ENCODE measurements around the gene FRMPD1. TPM values are rescaled to one million over a fixed set of nuclear protein-coding genes. Genes with fewer than 3 reads are reported as not detected.

The FRMPD1 gene
- total RNA-seq, 1 experiment from 2014 or later, result not detected

DNA sequence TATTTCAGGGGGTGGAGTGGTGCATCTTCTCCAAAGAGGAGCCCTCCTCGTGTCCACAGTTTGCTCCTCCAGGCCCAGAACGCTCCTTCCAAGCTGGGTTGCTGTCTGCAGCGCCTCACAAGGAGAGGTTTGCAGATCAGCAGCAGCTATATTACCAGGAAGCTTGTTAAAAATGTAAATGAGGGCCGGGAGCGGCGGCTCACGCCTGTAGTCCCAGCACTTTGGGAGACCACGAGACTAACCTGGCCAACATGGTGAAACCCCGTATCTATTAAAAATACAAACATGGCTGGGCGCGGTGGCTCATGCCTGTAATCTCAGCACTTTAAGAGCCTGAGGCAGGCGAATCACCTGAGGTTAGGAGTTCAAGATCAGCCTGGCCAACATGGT is 25.0 kb upstream of the FRMPD1 start:
- Histone ChIP-seq H3F3A (ENCODE audit: insufficient read depth, low read depth) (no peaks in the 10 kb centered on the region), H3K36me3 (ENCODE audit: low read depth) (no peaks in the 10 kb centered on the region), H3K4me1 (replicated peaks; ENCODE audit: insufficient read depth) (no peaks in the 10 kb centered on the region), H3K4me3 (no peak overlapping the region), H3K9me2 (ENCODE audit: insufficient read depth) (no peaks in the 10 kb centered on the region), H3K4me2 (no peak overlapping the region), H3K27me3 (ENCODE audit: insufficient read depth, low read depth) (no peaks in the 10 kb centered on the region), H3K27ac (no peak overlapping the region), H2AFZ (no peak overlapping the region), H3K79me2 (ENCODE audit: low read depth) (no peaks in the 10 kb centered on the region), H3K9me3 (ENCODE audit: insufficient read depth, low read depth) (no peaks in the 10 kb centered on the region), H4K20me1 (ENCODE audit: insufficient read depth) (no peaks in the 10 kb centered on the region)
- no peak for DNase-seq
- intact Hi-C loops (cut with micrococcal nuclease; ENCODE audit: unreplicated experiment), result no loop called here
- ChIA-PET CTCF (no interaction called here), POLR2A (ENCODE audit: unreplicated experiment) (interaction anchor here (0.6 kb wide), 1 partner anchor 331 kb away, joined by 7 read pairs; no protein-coding TSS in a partner anchor)
- no TSS peak for BruUV-seq (replicated peaks)
- TF ChIP-seq EZH2 (IDR thresholded peaks at IDR 0.05; ENCODE audit: low read depth), result no peak
- TF ChIP-seq, protein P1, sequence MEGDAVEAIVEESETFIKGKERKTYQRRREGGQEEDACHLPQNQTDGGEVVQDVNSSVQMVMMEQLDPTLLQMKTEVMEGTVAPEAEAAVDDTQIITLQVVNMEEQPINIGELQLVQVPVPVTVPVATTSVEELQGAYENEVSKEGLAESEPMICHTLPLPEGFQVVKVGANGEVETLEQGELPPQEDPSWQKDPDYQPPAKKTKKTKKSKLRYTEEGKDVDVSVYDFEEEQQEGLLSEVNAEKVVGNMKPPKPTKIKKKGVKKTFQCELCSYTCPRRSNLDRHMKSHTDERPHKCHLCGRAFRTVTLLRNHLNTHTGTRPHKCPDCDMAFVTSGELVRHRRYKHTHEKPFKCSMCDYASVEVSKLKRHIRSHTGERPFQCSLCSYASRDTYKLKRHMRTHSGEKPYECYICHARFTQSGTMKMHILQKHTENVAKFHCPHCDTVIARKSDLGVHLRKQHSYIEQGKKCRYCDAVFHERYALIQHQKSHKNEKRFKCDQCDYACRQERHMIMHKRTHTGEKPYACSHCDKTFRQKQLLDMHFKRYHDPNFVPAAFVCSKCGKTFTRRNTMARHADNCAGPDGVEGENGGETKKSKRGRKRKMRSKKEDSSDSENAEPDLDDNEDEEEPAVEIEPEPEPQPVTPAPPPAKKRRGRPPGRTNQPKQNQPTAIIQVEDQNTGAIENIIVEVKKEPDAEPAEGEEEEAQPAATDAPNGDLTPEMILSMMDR (conservative IDR thresholded peaks at IDR 0.05), result no peak

DNA sequence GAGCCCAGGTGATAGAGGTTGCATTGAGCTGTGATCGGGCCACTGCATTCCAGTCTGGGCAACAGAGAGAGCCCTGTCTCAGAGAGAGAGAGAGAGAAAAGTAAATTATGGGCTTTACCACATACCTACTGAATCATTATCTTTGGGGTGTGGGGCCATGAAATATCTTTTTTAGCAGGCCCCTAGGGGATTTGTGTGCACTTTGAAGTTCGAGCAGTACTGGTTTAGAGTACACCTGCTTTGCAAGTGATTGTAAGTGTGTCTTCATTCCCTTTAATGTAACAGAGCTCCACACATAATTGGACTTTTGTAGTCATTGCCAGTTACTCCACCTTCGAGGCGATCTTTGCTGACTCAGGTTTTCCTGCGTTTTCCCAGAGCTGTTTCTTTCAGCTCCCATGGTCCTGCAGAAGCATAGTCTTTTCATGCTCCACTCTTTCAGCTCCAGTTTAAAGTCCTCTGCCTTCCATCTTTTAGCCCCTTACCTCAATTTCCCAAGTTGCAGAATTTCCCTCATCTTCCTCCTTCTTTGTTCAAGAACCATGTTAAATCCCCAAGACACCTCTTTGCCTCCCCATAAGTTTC is 24.0 kb upstream of the FRMPD1 start:
- H3K27me3 ChIP-seq (ENCODE audit: insufficient read depth, low read depth), result no peaks in the 10 kb centered on the region
- no peaks in the 10 kb centered on the region for H3K36me3 ChIP-seq (ENCODE audit: low read depth)
- ChIA-PET CTCF (no interaction called here), POLR2A (ENCODE audit: unreplicated experiment) (no interaction called here)
- TF ChIP-seq, protein P1 (conservative IDR thresholded peaks at IDR 0.05), result no peak
- TF ChIP-seq EZH2 (IDR thresholded peaks at IDR 0.05; ENCODE audit: low read depth), result no peak
- H4K20me1 ChIP-seq (ENCODE audit: insufficient read depth), result no peaks in the 10 kb centered on the region
- H2AFZ ChIP-seq, result no peak overlapping the region
- H3K4me3 ChIP-seq, result no peak overlapping the region
- no peaks in the 10 kb centered on the region for H3K9me3 ChIP-seq (ENCODE audit: insufficient read depth, low read depth)
- H3K27ac ChIP-seq, result no peak overlapping the region
- no peak overlapping the region for H3K4me2 ChIP-seq
- no peak for DNase-seq
- H3K9me2 ChIP-seq (ENCODE audit: insufficient read depth), result no peaks in the 10 kb centered on the region
- H3F3A ChIP-seq (ENCODE audit: insufficient read depth, low read depth), result no peaks in the 10 kb centered on the region
- intact Hi-C loops (cut with micrococcal nuclease; ENCODE audit: unreplicated experiment), result no loop called here
- no peaks in the 10 kb centered on the region for H3K79me2 ChIP-seq (ENCODE audit: low read depth)
- no TSS peak for BruUV-seq (replicated peaks)
- no peaks in the 10 kb centered on the region for H3K4me1 ChIP-seq (replicated peaks; ENCODE audit: insufficient read depth)

DNA sequence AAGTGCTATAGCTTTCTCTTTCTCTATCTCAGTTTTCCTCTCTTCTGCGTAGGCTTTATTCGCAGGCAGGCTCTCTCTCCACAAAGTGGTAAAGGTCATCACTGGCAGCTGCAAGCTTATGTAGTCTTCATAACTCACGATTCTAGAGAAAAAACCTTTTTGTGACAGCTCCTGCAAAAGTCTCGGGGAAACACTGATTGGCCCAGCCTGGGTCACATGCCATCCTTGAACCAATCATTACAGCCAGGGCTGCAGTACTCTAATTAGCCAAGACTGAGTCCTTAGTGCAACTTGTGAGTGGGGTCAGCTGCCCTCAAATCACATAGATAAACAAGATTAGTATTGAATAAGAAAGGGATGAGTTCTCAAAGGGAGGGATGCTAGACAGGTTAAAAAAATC is 18.3 kb upstream of the FRMPD1 start:
- H3K27ac ChIP-seq, result no peak overlapping the region
- H3F3A ChIP-seq (ENCODE audit: insufficient read depth, low read depth), result no peaks in the 10 kb centered on the region
- no peak overlapping the region for H2AFZ ChIP-seq
- intact Hi-C loops (cut with micrococcal nuclease; ENCODE audit: unreplicated experiment), result no loop called here
- BruUV-seq (replicated peaks), result no TSS peak
- H3K36me3 ChIP-seq (ENCODE audit: low read depth), result no peaks in the 10 kb centered on the region
- no peaks in the 10 kb centered on the region for H3K9me2 ChIP-seq (ENCODE audit: insufficient read depth)
- H3K9me3 ChIP-seq (ENCODE audit: insufficient read depth, low read depth), result no peaks in the 10 kb centered on the region
- H3K4me3 ChIP-seq, result no peak overlapping the region
- no peaks in the 10 kb centered on the region for H3K4me1 ChIP-seq (replicated peaks; ENCODE audit: insufficient read depth)
- POLR2A ChIA-PET (ENCODE audit: unreplicated experiment), result no interaction called here
- H3K79me2 ChIP-seq (ENCODE audit: low read depth), result no peaks in the 10 kb centered on the region
- no peaks in the 10 kb centered on the region; the same call in none of the 2 replicates for H3K27me3 ChIP-seq (ENCODE audit: insufficient read depth, low read depth)
- H3K4me2 ChIP-seq, result no peak overlapping the region
- DNase-seq, result no peak
- CTCF ChIA-PET, result no interaction called here
- TF ChIP-seq, protein P1 (conservative IDR thresholded peaks at IDR 0.05), result no peak
- no peak for TF ChIP-seq EZH2 (IDR thresholded peaks at IDR 0.05; ENCODE audit: low read depth)
- no peaks in the 10 kb centered on the region for H4K20me1 ChIP-seq (ENCODE audit: insufficient read depth)
